ENCODE results near the gene ATG7.
"Not testable (repeated sequence)": the region's sequence is repeated elsewhere in the genome, so short reads cannot be mapped to it uniquely, and the experiment has no call there.

The ATG7 gene

DNA sequence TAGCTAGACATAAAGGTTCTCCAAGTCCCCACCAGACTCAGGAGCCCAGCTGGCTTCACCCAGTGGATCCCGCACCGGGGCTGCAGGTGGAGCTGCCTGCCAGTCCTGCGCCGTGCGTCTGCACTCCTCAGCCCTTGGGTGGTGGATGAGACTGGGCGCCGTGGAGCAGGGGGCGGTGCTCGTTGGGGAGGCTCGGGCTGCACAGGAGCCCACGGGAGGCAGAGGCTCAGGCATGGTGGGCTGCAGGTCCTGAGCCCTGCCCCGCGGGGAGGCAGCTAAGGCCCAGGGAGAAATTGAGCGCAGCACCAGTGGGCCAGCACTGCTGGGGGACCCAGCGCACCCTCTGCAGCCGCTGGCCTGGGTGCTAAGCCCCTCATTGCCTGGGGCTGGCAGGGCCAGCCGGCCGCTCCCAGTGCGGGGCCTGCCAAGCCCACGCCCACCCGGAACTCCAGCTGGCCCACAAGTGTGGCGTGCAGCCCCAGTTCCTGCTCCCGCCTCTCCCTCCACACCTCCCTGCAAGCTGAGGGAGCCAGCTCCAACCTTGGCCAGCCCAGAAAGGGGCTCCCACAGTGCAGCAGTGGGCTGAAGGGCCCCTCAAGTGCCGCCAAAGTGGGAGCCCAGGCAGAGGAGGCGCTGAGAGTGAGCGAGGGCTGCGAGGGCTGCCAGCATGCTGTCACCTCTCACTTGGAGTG, 241.1 kb downstream of the ATG7 start:
- H3K4me3 Mint-ChIP-seq; ATAC-seq (replicated peaks): not testable (repeated sequence)
- H3K36me3 Mint-ChIP-seq = peaks cover 18 to 33% of the 10 kb centered on the region in 2 donors

GRCh38 chr3:11513817-11514135, 241.6 kb downstream of the ATG7 start:
- no peak for ATAC-seq (replicated peaks)
- H3K4me3 Mint-ChIP-seq = no peak overlapping the region
- no peaks in the 10 kb centered on the region for H3K27me3 Mint-ChIP-seq
- H3K9me3 Mint-ChIP-seq = peaks cover 0 to 3% of the 10 kb centered on the region in 2 donors
- H3K4me1 Mint-ChIP-seq = peaks cover 0 to 4% of the 10 kb centered on the region in 2 donors
- H3K36me3 Mint-ChIP-seq = peaks cover 18 to 33% of the 10 kb centered on the region in 2 donors
- DNase-seq = no peak
- H3K27ac Mint-ChIP-seq = no peak overlapping the region

More for the DNA sequence above, 241.1 kb downstream of the ATG7 start:
- H3K4me1 Mint-ChIP-seq, DNase-seq, H3K27me3 Mint-ChIP-seq, H3K27ac Mint-ChIP-seq, H3K9me3 Mint-ChIP-seq: not testable (repeated sequence)

DNA sequence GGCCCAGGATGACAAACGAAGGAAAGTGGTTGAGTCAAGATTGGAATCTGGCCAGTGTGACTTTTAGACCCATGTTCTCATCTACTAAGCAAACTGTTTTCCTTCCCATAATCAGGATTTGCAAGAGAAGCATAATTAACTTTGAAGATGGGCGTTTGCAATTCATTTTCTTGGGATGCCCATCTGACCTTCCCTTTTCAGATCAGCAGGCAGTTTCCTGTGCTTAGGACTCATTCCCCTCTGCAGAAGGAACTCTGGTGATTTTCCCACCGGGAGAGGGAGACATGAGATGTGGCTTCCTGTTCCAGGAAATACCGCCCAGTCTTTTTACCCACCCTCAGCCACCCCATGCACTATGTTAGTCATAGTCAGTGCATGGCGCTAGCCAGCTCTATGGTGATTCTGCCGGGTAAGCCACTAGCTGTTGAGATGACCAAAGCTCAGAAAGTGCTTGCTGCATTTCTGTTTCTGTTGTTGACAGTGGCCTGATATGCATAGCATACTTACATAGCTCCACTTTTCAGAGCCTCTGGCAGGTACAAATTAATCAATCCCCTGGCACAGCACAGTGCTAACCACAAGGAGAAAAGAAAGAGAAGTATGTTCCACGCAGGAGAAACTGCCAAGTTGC, 242.1 kb downstream of the ATG7 start:
- no peak overlapping the region for H3K4me3 Mint-ChIP-seq

DNA sequence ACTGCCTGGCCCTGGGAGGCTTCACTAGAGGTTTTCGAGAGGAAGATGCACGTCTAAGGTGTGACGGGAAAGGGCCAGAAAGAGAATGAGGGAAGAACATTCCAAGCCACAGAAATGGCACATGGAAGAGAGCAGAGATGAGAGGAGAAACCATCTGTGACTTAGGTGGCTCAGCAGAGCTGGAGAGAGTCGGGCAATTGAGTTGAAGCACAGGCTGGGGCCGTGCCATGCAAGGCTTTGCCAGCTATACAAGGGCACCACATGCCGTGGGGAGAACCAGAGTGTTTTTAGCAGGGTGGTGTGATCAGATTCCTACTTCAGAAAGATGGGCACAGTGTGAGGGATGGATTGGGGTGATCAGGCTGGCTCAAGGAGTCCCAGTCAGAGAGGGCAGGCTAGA, 245.4 kb downstream of the ATG7 start:
- H3K27ac Mint-ChIP-seq = no peak overlapping the region
- no peak for ATAC-seq (replicated peaks)
- H3K4me1 Mint-ChIP-seq = peaks cover 0 to 4% of the 10 kb centered on the region in 2 donors
- H3K27me3 Mint-ChIP-seq = no peaks in the 10 kb centered on the region
- H3K36me3 Mint-ChIP-seq = peaks cover 16 to 26% of the 10 kb centered on the region in 2 donors
- DNase-seq = no peak
- no peak overlapping the region for H3K4me3 Mint-ChIP-seq
- H3K9me3 Mint-ChIP-seq = no peaks in the 10 kb centered on the region

More for the DNA sequence above, 242.1 kb downstream of the ATG7 start:
- no peaks in the 10 kb centered on the region for H3K27me3 Mint-ChIP-seq
- H3K36me3 Mint-ChIP-seq = peaks cover 20 to 36% of the 10 kb centered on the region in 2 donors
- peaks cover 0 to 4% of the 10 kb centered on the region in 2 donors for H3K4me1 Mint-ChIP-seq
- peaks cover 0 to 3% of the 10 kb centered on the region in 2 donors for H3K9me3 Mint-ChIP-seq
- no peak overlapping the region for H3K27ac Mint-ChIP-seq
- no peak for ATAC-seq (replicated peaks)
- DNase-seq = no peak

- DNase-seq = no peak
- Mint-ChIP-seq H3K27me3 (no peaks in the 10 kb centered on the region), H3K9me3 (no peaks in the 10 kb centered on the region), H3K4me3 (no peak overlapping the region), H3K4me1 (peaks cover 0 to 3% of the 10 kb centered on the region in 2 donors), H3K27ac (no peak overlapping the region), H3K36me3 (peaks cover 14 to 16% of the 10 kb centered on the region in 2 donors)
- ATAC-seq (replicated peaks) = no peak
Observed at GRCh38 chr3:11521167-11521566, 249.0 kb downstream of the ATG7 start.

- no peak overlapping the region for H3K4me3 Mint-ChIP-seq
- no peaks in the 10 kb centered on the region for H3K27me3 Mint-ChIP-seq
- peaks cover 0 to 3% of the 10 kb centered on the region in 2 donors for H3K4me1 Mint-ChIP-seq
- no peak for DNase-seq
- H3K27ac Mint-ChIP-seq = no peak overlapping the region
- no peak for ATAC-seq (replicated peaks)
- peaks cover 17 to 18% of the 10 kb centered on the region in 2 donors for H3K36me3 Mint-ChIP-seq
- H3K9me3 Mint-ChIP-seq = no peaks in the 10 kb centered on the region
Observed at GRCh38 chr3:11522398-11522715, 250.2 kb downstream of the ATG7 start.

GRCh38 chr3:11522953-11523571, 250.9 kb downstream of the ATG7 start:
- ATAC-seq (replicated peaks) (no peak), DNase-seq (no peak)
- H3K4me1 Mint-ChIP-seq = no peaks in the 10 kb centered on the region
- no peak overlapping the region for H3K27ac Mint-ChIP-seq
- no peak overlapping the region for H3K4me3 Mint-ChIP-seq
- H3K36me3 Mint-ChIP-seq = peaks cover 19 to 23% of the 10 kb centered on the region in 2 donors
- no peaks in the 10 kb centered on the region for H3K9me3 Mint-ChIP-seq
- no peaks in the 10 kb centered on the region for H3K27me3 Mint-ChIP-seq

- DNase-seq (no peak), ATAC-seq (replicated peaks) (no peak)
- Mint-ChIP-seq H3K9me3 (no peaks in the 10 kb centered on the region), H3K27ac (no peak overlapping the region), H3K36me3 (peaks cover 21 to 26% of the 10 kb centered on the region in 2 donors), H3K27me3 (no peaks in the 10 kb centered on the region), H3K4me3 (no peak overlapping the region), H3K4me1 (no peaks in the 10 kb centered on the region)
Observed at GRCh38 chr3:11523572-11524101, 251.4 kb downstream of the ATG7 start.

GRCh38 chr3:11526121-11526520, 253.9 kb downstream of the ATG7 start:
- H3K9me3 Mint-ChIP-seq; DNase-seq; H3K4me1 Mint-ChIP-seq; H3K27ac Mint-ChIP-seq; H3K27me3 Mint-ChIP-seq; ATAC-seq (replicated peaks); H3K4me3 Mint-ChIP-seq: not testable (repeated sequence)
- H3K36me3 Mint-ChIP-seq = peaks cover 9 to 22% of the 10 kb centered on the region in 2 donors

DNA sequence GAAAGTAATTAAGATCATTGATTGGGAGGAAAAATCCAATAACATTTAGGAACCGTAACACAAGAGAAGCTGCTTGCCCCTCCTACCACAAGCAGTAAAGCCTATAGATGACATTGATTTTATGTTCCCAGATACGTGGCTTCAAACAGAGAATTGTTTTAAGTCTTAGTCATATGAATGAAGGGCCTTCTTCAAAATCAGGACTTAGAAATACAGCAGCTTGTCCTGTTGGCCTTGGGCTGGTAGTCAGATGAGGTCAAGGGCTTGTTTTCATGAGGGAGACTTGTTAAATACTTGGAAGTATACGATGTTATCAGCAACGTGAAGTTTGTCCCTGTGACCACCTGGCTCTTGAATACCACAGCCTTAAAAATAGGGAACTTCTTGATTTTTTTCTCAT, 257.1 kb downstream of the ATG7 start:
- H3K27ac Mint-ChIP-seq = no peak overlapping the region
- H3K4me3 Mint-ChIP-seq = no peak overlapping the region
- no peaks in the 10 kb centered on the region for H3K27me3 Mint-ChIP-seq
- no peaks in the 10 kb centered on the region for H3K4me1 Mint-ChIP-seq
- H3K9me3 Mint-ChIP-seq = no peaks in the 10 kb centered on the region
- no peak for DNase-seq
- peaks cover 12 to 20% of the 10 kb centered on the region in 2 donors for H3K36me3 Mint-ChIP-seq
- no peak for ATAC-seq (replicated peaks)

DNA sequence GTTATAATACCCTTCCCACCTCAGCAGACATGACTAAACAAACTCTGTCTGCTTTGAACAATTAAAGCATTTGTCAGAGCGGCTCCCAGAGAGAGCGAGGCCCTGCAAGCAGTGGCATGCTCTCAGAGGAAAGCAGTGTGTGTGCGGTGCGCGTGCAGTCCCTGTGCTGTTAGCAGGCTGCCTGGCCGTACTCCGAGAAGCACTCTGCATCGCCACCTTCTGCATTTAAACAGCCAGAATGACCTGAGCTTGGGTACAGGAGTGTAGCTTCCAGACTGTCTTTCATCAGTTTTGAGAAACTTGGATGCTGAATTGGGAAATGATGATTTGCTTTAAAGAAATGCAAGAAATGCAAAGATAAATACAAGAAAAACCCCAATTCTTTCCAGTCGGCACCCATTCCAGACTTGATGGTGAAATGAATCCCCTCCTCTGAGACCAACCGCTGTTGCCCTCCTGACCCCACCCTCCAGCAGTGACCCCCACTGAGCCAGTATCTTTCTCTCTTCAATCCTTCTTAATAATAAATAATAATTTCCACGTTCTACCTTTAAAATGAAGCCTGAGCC, 258.0 kb downstream of the ATG7 start:
- Mint-ChIP-seq H3K4me1 (no peaks in the 10 kb centered on the region), H3K27me3 (no peaks in the 10 kb centered on the region), H3K27ac (no peak overlapping the region), H3K9me3 (no peaks in the 10 kb centered on the region), H3K4me3 (no peak overlapping the region), H3K36me3 (peaks cover 12 to 21% of the 10 kb centered on the region in 2 donors)
- ATAC-seq (replicated peaks) = no peak
- DNase-seq = no peak

GRCh38 chr3:11532931-11533391, 260.8 kb downstream of the ATG7 start:
- H3K36me3 Mint-ChIP-seq = peaks cover 8 to 24% of the 10 kb centered on the region in 2 donors
- H3K27me3 Mint-ChIP-seq = no peaks in the 10 kb centered on the region
- DNase-seq (no peak), ATAC-seq (replicated peaks) (no peak)
- H3K27ac Mint-ChIP-seq = no peak overlapping the region
- no peak overlapping the region for H3K4me3 Mint-ChIP-seq
- peaks cover 3 to 9% of the 10 kb centered on the region in 2 donors for H3K4me1 Mint-ChIP-seq
- no peaks in the 10 kb centered on the region for H3K9me3 Mint-ChIP-seq

- Mint-ChIP-seq H3K9me3 (no peaks in the 10 kb centered on the region), H3K27me3 (no peaks in the 10 kb centered on the region), H3K4me3 (no peak overlapping the region), H3K4me1 (peaks cover 3 to 9% of the 10 kb centered on the region in 2 donors), H3K27ac (no peak overlapping the region), H3K36me3 (peaks cover 6 to 19% of the 10 kb centered on the region in 2 donors)
- no peak for ATAC-seq (replicated peaks)
- DNase-seq = no peak
Observed at GRCh38 chr3:11534011-11534792, 262.0 kb downstream of the ATG7 start.

DNA sequence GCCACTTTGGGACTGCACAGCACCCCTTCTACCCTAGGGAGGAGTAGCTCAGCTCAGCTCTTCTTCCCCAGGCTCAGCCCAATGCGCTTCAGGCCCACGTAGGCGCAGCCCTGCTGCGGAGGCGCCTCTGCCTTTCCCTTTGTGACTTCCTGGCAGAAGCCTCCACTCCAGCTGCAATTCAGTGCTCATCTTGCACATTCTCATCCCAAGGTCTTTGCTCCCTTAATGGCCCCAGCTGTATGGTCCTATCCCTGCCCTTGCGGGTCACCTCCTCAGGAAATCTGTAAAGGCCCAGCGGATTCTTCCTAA, 262.6 kb downstream of the ATG7 start:
- H3K27ac Mint-ChIP-seq = no peak overlapping the region
- no peak overlapping the region for H3K4me3 Mint-ChIP-seq
- DNase-seq (no peak), ATAC-seq (replicated peaks) (no peak)
- peaks cover 3 to 9% of the 10 kb centered on the region in 2 donors for H3K4me1 Mint-ChIP-seq
- no peaks in the 10 kb centered on the region for H3K27me3 Mint-ChIP-seq
- H3K36me3 Mint-ChIP-seq = peaks cover 8 to 21% of the 10 kb centered on the region in 2 donors
- no peaks in the 10 kb centered on the region for H3K9me3 Mint-ChIP-seq
